ENCODE results near the gene RFTN1.

The RFTN1 gene

DNA sequence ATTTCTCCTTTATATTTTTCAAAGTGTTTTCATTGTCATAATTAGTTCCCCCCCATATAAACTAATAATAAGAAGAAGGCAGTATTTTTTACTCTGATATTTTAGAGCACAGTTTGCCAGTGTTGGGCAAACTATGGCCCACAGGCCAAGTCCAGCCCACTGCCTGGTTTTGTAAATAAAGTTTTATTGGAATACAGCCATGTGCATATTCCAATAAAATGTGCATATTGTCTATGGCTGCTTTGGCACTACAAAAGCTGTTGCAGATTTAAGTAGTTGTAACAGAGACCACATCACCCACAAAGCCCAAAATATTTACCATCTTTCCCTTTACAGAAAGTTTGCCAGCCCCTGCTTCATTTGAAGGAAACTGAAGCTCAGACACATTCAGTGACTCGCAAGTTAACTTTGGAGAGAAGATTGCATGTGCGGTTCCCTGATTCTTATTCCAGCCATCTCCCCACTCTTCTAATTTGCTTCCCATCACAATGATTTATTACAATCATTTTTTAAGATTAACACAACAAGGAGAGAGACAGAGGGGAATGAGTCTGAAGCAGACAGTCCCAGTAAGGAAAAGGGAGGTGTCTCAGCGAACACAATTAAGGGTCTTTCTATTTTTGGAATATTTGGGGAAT lies 48.9 kb downstream of the RFTN1 start:
- DNase-seq (ENCODE audit: low spot score) = peak; percentile 10

GRCh38 chr3:16463914-16464313 lies 49.6 kb downstream of the RFTN1 start:
- DNase-seq (ENCODE audit: low spot score) = no peak

- DNase-seq (ENCODE audit: low spot score) = no peak
Measured at GRCh38 chr3:16463119-16463518, 50.4 kb downstream of the RFTN1 start.

DNA sequence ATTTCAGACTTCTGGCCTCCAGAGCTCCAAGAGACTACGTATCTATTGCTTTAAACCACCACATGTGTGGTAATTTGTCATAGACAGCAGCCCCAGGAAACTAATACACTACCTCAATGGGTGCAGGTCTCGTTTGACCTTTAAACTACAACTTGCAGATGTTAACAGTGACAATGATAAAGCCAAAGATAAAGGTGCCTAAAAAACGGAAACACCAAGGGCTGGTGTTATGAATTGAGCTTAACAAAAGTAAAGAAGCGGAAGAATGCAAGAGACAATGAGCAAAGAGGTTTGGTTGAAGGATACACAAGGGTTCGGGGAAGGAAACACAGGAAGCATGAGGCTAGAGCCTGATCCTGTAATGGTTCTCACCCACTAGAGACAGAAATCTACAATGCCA lies 50.8 kb downstream of the RFTN1 start:
- no peak for DNase-seq (ENCODE audit: low spot score)

- no peak for DNase-seq (ENCODE audit: low spot score)
Measured at GRCh38 chr3:16461463-16462245, 51.8 kb downstream of the RFTN1 start.

- no peak for DNase-seq (ENCODE audit: low spot score)
Measured at GRCh38 chr3:16460886-16461285, 52.6 kb downstream of the RFTN1 start.

- no peak for DNase-seq (ENCODE audit: low spot score)
Measured at GRCh38 chr3:16460273-16460672, 53.2 kb downstream of the RFTN1 start.

DNA sequence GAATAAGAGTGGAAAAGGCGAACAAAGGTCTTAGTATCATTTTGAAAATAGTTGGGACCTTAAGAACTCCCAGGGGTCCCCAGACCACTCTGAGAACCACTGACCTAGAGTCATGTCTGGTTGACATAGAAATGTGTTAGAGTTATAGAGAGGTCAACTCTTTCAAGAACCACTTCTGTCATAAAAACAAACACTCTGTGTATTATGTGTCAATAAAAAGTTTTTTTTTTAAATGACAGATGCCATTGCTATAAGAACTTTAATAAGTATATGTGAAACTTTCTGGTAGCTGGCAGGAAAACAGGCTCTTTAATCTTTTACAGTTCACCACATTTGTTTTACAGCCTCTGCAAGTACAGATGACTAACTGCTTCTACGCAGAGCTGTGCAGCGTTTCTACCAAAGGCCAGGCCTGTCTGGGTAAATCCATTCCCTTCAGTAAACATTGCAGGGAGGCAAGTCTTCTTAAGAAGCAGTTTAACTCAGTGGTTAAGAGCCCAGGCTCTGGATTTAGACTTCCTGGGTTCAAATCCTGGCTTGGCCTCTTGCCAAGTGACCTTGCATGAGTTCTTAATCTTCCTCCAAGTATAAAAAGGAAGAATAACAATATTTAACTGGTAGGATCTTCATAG lies 56.6 kb downstream of the RFTN1 start:
- no peak for DNase-seq (ENCODE audit: low spot score)

DNA sequence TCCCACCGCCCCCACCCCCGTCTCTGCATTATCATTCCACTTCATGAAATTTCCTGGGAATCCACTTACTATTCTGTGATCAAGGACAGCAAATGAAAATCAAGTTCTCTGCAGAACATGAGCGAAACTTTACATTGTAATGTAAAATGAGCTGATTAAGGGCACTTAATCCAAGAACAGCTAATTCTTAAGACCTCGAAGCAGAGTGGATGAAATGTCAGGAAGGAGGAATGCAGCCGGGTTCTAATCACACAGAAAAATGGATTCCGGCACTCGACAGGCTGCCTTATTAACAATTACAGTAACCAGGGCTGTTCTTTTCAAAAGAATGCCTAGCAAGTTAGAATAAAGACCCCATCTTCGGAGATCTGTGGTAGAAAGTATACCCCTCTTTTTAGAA lies 57.5 kb downstream of the RFTN1 start:
- no peak for DNase-seq (ENCODE audit: low spot score)

- no peak for DNase-seq (ENCODE audit: low spot score)
Measured at GRCh38 chr3:16455001-16455400, 58.5 kb downstream of the RFTN1 start.

- DNase-seq (ENCODE audit: low spot score) = no peak
Measured at GRCh38 chr3:16452261-16452660, 61.2 kb downstream of the RFTN1 start.

DNA sequence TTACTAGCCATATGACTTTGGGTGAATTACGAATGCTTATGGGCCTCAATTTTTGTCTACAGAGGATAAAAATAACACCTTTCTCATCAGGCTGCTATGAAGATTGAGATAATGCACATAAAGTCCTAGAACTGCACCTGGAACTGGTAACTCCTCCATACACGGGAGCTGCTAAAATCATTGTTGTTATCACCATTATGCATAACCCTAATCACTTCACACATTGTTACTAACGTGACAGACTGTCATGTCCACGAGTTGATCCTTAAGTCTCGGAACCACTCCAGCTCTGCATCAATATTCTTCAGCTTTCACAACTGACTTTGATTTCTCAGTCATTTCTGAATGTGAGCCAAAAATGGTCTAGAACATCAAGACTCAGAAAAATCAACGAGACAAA lies 64.1 kb downstream of the RFTN1 start:
- no peak for DNase-seq (ENCODE audit: low spot score)

DNA sequence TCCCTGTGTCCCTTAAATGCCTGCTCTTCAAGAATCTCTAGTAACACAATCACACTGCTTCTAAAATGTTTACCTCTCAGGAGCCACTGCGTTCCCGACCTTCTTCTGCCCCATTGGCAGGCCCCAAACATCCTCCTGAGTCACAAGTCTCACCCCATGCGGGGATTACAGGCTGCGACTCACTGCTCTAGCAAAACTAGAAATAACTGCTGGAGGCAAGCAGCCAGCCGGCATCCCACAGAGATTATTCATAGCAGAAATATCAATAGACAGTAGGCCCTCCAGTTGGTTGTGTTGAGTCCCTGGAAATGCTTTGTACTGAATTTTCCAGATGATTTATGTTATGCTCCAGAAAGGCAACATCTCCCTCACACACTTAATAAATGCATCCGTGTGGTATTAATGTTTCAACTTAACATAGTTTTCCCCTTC lies 64.8 kb downstream of the RFTN1 start:
- DNase-seq (ENCODE audit: low spot score) = peak; percentile 86

DNA sequence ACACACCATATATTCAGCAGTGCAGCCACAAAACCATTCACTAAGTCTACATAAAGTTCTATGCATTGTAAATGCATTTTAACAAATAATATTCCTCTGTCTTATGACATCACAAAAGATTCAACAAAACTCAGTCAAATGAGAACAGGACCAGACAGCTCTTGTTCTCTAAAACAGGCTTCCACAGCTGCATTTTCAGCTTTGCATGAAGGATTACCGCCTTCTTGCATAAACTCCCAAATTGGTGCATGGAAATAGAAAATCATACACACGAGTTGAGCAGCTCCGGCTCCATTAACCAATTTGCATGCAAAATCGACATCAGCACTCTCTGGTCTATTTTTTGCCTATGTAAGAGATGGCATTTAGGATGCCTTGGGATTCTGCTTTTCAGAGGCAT lies 66.4 kb downstream of the RFTN1 start:
- no peak for DNase-seq (ENCODE audit: low spot score)

DNA sequence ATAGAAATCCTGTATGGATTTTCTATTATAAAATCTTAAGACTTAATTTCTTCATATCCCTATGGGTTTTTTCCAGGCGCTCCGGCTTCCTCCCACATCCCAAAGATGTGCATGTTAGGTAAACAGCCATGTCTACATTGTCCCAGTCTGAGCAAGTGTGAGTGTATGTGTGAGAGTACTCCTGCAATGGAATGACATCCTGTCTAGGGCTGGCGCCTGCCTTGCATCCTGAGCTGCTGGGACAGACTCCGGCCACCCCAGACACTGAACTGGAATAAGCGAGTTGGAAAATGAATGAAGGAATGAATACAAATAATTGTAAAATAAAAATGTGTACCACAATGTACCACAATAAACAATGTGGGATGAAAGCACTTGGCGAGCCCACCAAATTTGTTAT lies 69.2 kb downstream of the RFTN1 start:
- DNase-seq (ENCODE audit: low spot score) = no peak

DNA sequence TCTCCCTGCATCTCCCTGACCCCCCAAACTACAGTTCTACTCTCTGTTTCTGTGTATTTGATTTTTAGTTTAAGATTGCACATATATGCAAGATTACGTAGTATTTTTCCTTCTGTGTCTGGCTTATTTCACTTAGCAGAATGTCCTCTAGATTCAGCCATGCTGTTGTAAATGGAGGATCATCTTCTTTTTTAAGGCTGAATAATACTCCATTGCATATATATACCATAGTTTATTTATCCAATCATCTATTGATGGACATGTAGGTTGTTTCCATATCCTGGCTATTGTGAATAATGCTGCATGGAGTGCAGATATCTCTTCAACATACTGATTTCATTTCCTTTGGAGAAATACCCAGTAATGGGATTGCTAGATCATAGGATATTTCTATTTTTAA lies 70.8 kb downstream of the RFTN1 start:
- no peak for DNase-seq (ENCODE audit: low spot score)

- DNase-seq (ENCODE audit: low spot score) = no peak
Measured at GRCh38 chr3:16441371-16441875, 72.1 kb downstream of the RFTN1 start.

DNA sequence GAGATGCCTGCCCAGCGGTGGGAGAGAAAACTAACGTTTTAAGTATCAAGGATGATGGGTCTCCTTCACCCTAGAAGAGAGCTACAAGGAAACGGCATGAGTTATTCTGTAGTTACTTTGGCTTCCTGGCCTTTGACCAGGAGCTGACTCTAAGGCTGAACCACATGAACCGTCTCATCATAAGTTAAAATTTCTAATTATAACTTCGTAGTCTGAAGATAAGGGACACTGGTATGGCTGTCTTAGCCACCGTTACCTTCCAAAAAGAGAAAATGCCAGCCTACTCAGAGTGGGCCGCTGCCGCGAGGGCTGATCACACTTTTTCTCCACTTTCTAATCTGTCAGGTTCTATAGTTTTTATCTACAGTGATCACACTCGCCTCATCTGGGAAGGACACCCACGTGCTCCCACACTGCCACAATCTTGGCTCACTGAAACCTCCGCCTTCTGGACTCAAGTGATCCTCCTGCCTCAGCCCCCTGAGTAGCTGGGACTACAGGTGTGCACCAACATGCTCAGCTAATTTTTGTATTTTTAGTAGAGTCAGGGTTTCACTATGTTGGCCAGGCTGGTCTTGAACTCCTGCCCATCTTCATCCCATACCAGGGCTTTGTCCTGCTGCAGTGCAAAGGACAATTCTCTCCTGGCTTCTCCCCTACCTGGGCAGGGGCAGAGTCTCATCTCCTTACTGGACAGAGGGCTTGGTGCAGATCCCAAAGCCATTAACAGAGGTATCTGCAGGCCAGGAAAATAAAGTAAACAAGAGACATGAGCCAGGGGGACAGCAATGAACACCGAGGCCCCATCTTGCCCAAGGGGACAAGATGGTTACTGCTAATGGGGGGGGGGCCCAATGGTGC lies 73.4 kb downstream of the RFTN1 start:
- DNase-seq (ENCODE audit: low spot score) = no peak

GRCh38 chr3:16439163-16439847 lies 74.2 kb downstream of the RFTN1 start:
- DNase-seq (ENCODE audit: low spot score) = peak; percentile 40

DNA sequence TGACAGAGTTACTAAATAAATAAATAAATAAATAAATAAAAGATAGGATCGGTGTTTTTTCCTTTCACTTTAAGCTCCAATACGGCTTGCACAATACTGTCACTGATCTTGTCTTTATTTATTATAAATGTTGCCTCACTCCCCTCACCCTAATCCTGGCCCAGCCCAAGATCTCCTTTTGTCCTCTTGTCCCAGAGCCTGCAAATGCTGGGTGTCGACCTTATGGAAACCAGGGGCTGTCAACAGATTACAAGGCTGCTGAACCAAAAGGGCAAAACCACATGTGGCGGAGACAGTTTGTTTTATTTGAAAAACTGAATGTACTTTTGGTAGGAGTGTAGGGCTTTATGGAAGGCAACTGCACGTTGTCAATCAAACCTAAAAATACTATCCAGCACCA lies 75.9 kb downstream of the RFTN1 start:
- DNase-seq (ENCODE audit: low spot score) = no peak

GRCh38 chr3:16433701-16434151 lies 79.8 kb downstream of the RFTN1 start:
- DNase-seq (ENCODE audit: low spot score) = no peak
